ENCODE results near the gene HHATL. TPM values are rescaled to one million over a fixed set of nuclear protein-coding genes. Genes with fewer than 3 reads are reported as not detected.

HHATL gene
- total RNA-seq, 1 donor from 2014 or later, result not detected

DNA sequence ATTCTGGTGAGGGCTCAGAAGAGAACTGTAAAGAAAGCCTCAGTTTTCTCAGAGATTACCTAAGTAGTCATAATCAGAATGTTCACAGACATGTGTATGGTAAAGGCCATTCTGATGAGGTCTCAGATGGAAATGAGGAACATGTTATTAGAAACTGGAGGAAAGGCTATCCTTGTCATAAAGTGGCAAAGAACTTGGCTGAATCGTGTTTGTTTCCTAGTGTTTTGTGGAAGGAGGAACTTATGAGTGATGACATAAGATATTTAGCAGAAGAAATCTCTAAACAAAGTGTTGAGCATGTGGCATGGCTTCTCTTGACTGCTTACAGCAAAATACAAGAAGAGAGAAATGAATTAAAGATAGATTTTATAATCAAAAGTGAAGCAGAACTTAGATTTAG is 30.1 kb downstream of the HHATL start:
- H3K9me3 ChIP-seq (ENCODE audit: insufficient read depth, low read depth, low read length), result peaks cover 10% of the 10 kb centered on the region
- peaks cover 2% of the 10 kb centered on the region for H4K20me1 ChIP-seq (ENCODE audit: insufficient read depth, low read length)
- DNase-seq (ENCODE audit: low read depth), result no peak
- H3K4me3 ChIP-seq (ENCODE audit: insufficient read depth, low read depth, low read length), result no peak overlapping the region
- no peaks in the 10 kb centered on the region for H3K27me3 ChIP-seq (ENCODE audit: insufficient read depth, low read length)
- H3K9ac ChIP-seq (ENCODE audit: low read length), result no peak overlapping the region
- no peaks in the 10 kb centered on the region for H3K79me2 ChIP-seq (ENCODE audit: insufficient read depth, low read length)
- H3K4me3 Mint-ChIP-seq (ENCODE audit: unreplicated experiment), result no peak overlapping the region
- peaks cover 16% of the 10 kb centered on the region for H3K27me3 Mint-ChIP-seq (ENCODE audit: low read depth, unreplicated experiment)
- H3K4me2 ChIP-seq (ENCODE audit: low read length), result no peak overlapping the region
- H3K27ac ChIP-seq (ENCODE audit: low read depth, low read length), result no peak overlapping the region
- no peak for FAIRE-seq
- no peaks in the 10 kb centered on the region for H3K36me3 ChIP-seq (ENCODE audit: insufficient read depth, low read length)
- H3K27ac Mint-ChIP-seq (ENCODE audit: unreplicated experiment), result no peak overlapping the region
- no peak overlapping the region for H2AFZ ChIP-seq (ENCODE audit: low read depth, low read length)
- no peaks in the 10 kb centered on the region for H3K4me1 ChIP-seq (ENCODE audit: insufficient read depth, low read length)
- H3K9me3 Mint-ChIP-seq (ENCODE audit: unreplicated experiment), result peaks cover 7% of the 10 kb centered on the region
- H3K36me3 Mint-ChIP-seq (ENCODE audit: low read depth, unreplicated experiment), result peaks cover 1% of the 10 kb centered on the region
- TF ChIP-seq CTCF (IDR thresholded peaks at IDR 0.05; ENCODE audit: insufficient read depth, low read depth, low read length) (no peak), EZH2 (IDR thresholded peaks at IDR 0.05; ENCODE audit: insufficient read depth, low read length) (no peak)
- peaks cover 3% of the 10 kb centered on the region for H3K4me1 Mint-ChIP-seq (ENCODE audit: low read depth, unreplicated experiment)

DNA sequence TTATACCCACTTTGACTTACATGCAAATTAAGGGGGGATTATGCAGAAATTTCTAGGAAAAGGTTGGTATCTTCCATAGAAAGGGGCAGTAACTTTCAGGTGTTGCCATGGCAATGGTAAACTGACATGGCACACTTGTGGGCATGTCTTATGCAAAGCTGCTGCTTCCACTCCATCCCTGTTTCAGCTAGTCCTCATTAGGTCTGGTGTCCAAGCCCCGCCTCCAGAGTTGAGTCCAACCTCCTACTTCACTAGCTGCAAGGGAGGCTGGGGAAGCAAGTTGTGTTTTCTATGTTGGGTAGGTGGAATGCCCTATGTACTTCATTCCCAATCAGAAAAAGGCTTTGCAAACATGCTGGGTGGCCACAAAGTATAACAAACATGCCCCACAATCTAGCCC is 31.9 kb downstream of the HHATL start:
- TF ChIP-seq EZH2 (IDR thresholded peaks at IDR 0.05; ENCODE audit: insufficient read depth, low read length), result no peak
- no peak for TF ChIP-seq CTCF (IDR thresholded peaks at IDR 0.05; ENCODE audit: insufficient read depth, low read depth, low read length)
- peaks cover 16% of the 10 kb centered on the region for H3K27me3 Mint-ChIP-seq (ENCODE audit: low read depth, unreplicated experiment)
- Histone ChIP-seq H3K4me3 (ENCODE audit: insufficient read depth, low read depth, low read length) (no peak overlapping the region), H3K79me2 (ENCODE audit: insufficient read depth, low read length) (no peaks in the 10 kb centered on the region), H2AFZ (ENCODE audit: low read depth, low read length) (no peak overlapping the region), H3K9ac (ENCODE audit: low read length) (no peak overlapping the region), H3K36me3 (ENCODE audit: insufficient read depth, low read length) (no peaks in the 10 kb centered on the region), H3K4me2 (ENCODE audit: low read length) (no peak overlapping the region), H3K27me3 (ENCODE audit: insufficient read depth, low read length) (no peaks in the 10 kb centered on the region), H4K20me1 (ENCODE audit: insufficient read depth, low read length) (peaks cover 4% of the 10 kb centered on the region), H3K27ac (ENCODE audit: low read depth, low read length) (no peak overlapping the region), H3K4me1 (ENCODE audit: insufficient read depth, low read length) (no peaks in the 10 kb centered on the region), H3K9me3 (ENCODE audit: insufficient read depth, low read depth, low read length) (peaks cover 3% of the 10 kb centered on the region)
- H3K4me3 Mint-ChIP-seq (ENCODE audit: unreplicated experiment), result no peak overlapping the region
- FAIRE-seq (no peak), DNase-seq (ENCODE audit: low read depth) (no peak)
- peaks cover 2% of the 10 kb centered on the region for H3K9me3 Mint-ChIP-seq (ENCODE audit: unreplicated experiment)
- H3K4me1 Mint-ChIP-seq (ENCODE audit: low read depth, unreplicated experiment), result peaks cover 3% of the 10 kb centered on the region
- no peak overlapping the region for H3K27ac Mint-ChIP-seq (ENCODE audit: unreplicated experiment)
- no peaks in the 10 kb centered on the region for H3K36me3 Mint-ChIP-seq (ENCODE audit: low read depth, unreplicated experiment)

GRCh38 chr3:42670051-42670576 is 32.5 kb downstream of the HHATL start:
- TF ChIP-seq CTCF (IDR thresholded peaks at IDR 0.05; ENCODE audit: insufficient read depth, low read depth, low read length), result no peak
- TF ChIP-seq EZH2 (IDR thresholded peaks at IDR 0.05; ENCODE audit: insufficient read depth, low read length), result no peak
- H3K27ac ChIP-seq (ENCODE audit: low read depth, low read length), result no peak overlapping the region
- no peak overlapping the region for H3K4me3 ChIP-seq (ENCODE audit: insufficient read depth, low read depth, low read length)
- Mint-ChIP-seq H3K4me1 (ENCODE audit: low read depth, unreplicated experiment) (peaks cover 3% of the 10 kb centered on the region), H3K27me3 (ENCODE audit: low read depth, unreplicated experiment) (peaks cover 16% of the 10 kb centered on the region), H3K36me3 (ENCODE audit: low read depth, unreplicated experiment) (no peaks in the 10 kb centered on the region), H3K4me3 (ENCODE audit: unreplicated experiment) (no peak overlapping the region), H3K9me3 (ENCODE audit: unreplicated experiment) (peaks cover 2% of the 10 kb centered on the region), H3K27ac (ENCODE audit: unreplicated experiment) (no peak overlapping the region)
- H3K27me3 ChIP-seq (ENCODE audit: insufficient read depth, low read length), result no peaks in the 10 kb centered on the region
- no peaks in the 10 kb centered on the region for H3K36me3 ChIP-seq (ENCODE audit: insufficient read depth, low read length)
- DNase-seq (ENCODE audit: low read depth) (no peak), FAIRE-seq (no peak)
- H4K20me1 ChIP-seq (ENCODE audit: insufficient read depth, low read length), result peaks cover 4% of the 10 kb centered on the region
- H3K79me2 ChIP-seq (ENCODE audit: insufficient read depth, low read length), result no peaks in the 10 kb centered on the region
- no peak overlapping the region for H3K4me2 ChIP-seq (ENCODE audit: low read length)
- H3K9ac ChIP-seq (ENCODE audit: low read length), result no peak overlapping the region
- H3K9me3 ChIP-seq (ENCODE audit: insufficient read depth, low read depth, low read length), result peaks cover 3% of the 10 kb centered on the region
- no peaks in the 10 kb centered on the region for H3K4me1 ChIP-seq (ENCODE audit: insufficient read depth, low read length)
- H2AFZ ChIP-seq (ENCODE audit: low read depth, low read length), result no peak overlapping the region
